ENCODE measurements around the gene DMRTA2. TPM values are rescaled to one million over a fixed set of nuclear protein-coding genes. Genes with fewer than 3 reads are reported as not detected.

Gene DMRTA2
- total RNA-seq, 2 donors from 2014 or later: 1.2 to 2.4 TPM

DNA sequence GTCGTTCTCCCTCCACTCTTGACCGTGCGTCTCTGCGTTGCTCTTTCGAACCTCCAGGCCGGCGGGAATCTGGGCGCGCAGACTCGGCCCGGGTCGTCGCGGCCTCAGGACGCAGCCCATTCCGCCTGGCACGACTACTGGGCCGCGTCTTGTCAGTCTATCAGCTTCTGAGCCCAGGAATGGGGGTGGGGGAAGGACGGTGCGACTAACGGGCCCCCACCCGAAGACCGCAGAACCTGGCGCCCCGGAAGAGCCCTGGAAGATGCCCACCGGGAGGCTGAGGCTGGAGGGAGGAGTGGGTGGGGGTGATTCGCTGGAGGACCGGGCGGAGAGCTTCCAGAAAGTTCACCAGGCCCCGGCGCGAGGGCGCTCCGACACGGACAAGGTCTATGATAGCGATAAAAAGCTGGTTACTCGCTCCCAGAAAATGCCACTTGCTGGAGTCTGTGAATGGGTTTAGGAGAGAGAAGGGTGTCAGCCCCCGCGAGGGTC is 1.7 kb upstream of the DMRTA2 start:
- Histone ChIP-seq H3K9me3 (ENCODE audit: control insufficient read depth, low read length) (no peaks in the 10 kb centered on the region), H3K9ac (ENCODE audit: extremely low read depth, low read length, poor library complexity, severe bottlenecking) (no peak overlapping the region), H3K4me3 (ENCODE audit: low read length) (no peak overlapping the region), H3K4me1 (ENCODE audit: control insufficient read depth, insufficient read depth, low read length) (peaks cover 7% of the 10 kb centered on the region), H3K27ac (ENCODE audit: low read depth, low read length) (no peak overlapping the region), H3K27me3 (ENCODE audit: control insufficient read depth, insufficient read depth, low read length, poor library complexity, severe bottlenecking) (peaks cover 100% of the 10 kb centered on the region), H3K36me3 (ENCODE audit: control insufficient read depth, insufficient read depth, low read length) (no peaks in the 10 kb centered on the region)
- TF ChIP-seq, protein P1, sequence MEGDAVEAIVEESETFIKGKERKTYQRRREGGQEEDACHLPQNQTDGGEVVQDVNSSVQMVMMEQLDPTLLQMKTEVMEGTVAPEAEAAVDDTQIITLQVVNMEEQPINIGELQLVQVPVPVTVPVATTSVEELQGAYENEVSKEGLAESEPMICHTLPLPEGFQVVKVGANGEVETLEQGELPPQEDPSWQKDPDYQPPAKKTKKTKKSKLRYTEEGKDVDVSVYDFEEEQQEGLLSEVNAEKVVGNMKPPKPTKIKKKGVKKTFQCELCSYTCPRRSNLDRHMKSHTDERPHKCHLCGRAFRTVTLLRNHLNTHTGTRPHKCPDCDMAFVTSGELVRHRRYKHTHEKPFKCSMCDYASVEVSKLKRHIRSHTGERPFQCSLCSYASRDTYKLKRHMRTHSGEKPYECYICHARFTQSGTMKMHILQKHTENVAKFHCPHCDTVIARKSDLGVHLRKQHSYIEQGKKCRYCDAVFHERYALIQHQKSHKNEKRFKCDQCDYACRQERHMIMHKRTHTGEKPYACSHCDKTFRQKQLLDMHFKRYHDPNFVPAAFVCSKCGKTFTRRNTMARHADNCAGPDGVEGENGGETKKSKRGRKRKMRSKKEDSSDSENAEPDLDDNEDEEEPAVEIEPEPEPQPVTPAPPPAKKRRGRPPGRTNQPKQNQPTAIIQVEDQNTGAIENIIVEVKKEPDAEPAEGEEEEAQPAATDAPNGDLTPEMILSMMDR (conservative IDR thresholded peaks at IDR 0.05): no peak
- WGBS, 2 experiments (ENCODE audit: insufficient coverage in 1 of 2, insufficient read length in 1 of 2): 2% methylated on average over 19 to 40 of the region's 40 CpGs
- Mint-ChIP-seq H3K4me3 (peak overlapping the region; percentile 66), H3K36me3 (ENCODE audit: low read depth) (no peaks in the 10 kb centered on the region), H3K27me3 (ENCODE audit: insufficient read depth) (peaks cover 99% of the 10 kb centered on the region), H3K27ac (no peak overlapping the region), H3K4me1 (peaks cover 44% of the 10 kb centered on the region), H3K9me3 (peaks cover 2% of the 10 kb centered on the region)
- peak; percentile 75 for DNase-seq

DNA sequence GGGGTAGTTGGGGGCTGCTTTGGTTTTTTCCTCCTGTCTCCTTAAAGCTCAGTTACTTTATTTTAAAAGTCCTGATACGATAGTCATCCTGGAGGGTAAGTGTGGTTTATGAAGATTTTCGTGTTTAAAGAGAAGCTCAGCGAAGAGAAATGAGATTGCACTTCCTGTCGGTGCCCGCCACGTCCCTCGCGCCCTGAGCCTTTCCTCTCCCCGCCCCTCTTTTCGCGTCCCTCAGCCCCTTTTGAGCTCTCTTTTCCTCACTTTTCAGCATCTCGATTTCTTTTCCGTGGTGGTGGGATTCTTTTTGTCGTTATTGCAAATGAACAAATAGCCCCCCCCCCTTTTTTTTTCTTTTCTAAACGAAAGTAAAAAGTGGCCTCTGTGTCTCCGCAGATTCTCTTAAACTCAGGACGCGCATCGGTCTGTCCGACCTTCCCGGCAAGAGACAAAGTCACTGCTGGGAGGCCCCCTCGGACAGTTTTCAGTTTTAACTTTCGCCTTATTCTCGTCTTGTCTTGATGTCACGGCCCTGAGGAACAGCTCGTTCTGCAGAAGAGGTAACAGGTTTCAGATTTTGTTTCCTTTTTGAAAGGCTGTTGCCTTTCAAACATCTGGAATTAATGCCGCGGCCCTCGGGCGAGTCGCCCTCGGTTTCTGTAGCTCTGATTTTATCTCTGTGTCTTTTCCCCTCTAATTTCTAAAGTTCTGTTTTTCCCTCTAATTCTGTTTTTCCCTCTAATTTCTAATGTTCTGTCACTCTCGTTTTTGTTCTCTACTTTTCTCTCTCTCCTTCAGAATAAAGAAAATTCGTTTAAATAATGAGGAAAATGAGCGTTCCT is 1.0 kb upstream of the DMRTA2 start:
- TF ChIP-seq, protein P1 (conservative IDR thresholded peaks at IDR 0.05): no peak
- peak overlapping the region; percentile 66 for H3K4me3 Mint-ChIP-seq
- Histone ChIP-seq H3K36me3 (ENCODE audit: control insufficient read depth, insufficient read depth, low read length) (no peaks in the 10 kb centered on the region), H3K27ac (ENCODE audit: low read depth, low read length) (no peak overlapping the region), H3K27me3 (ENCODE audit: control insufficient read depth, insufficient read depth, low read length, poor library complexity, severe bottlenecking) (peaks cover 100% of the 10 kb centered on the region), H3K9ac (ENCODE audit: extremely low read depth, low read length, poor library complexity, severe bottlenecking) (no peak overlapping the region), H3K4me3 (ENCODE audit: low read length) (peak overlapping the region; percentile 61), H3K4me1 (ENCODE audit: control insufficient read depth, insufficient read depth, low read length) (peaks cover 7% of the 10 kb centered on the region), H3K9me3 (ENCODE audit: control insufficient read depth, low read length) (no peaks in the 10 kb centered on the region)
- H3K4me1 Mint-ChIP-seq: peaks cover 44% of the 10 kb centered on the region
- 3% methylated on average over 26 to 34 of the region's 35 CpGs for WGBS, 2 experiments (ENCODE audit: insufficient coverage in 1 of 2, insufficient read length in 1 of 2)
- no peaks in the 10 kb centered on the region for H3K36me3 Mint-ChIP-seq (ENCODE audit: low read depth)
- H3K27me3 Mint-ChIP-seq (ENCODE audit: insufficient read depth): peaks cover 99% of the 10 kb centered on the region
- H3K9me3 Mint-ChIP-seq: peaks cover 2% of the 10 kb centered on the region
- H3K27ac Mint-ChIP-seq: no peak overlapping the region
- no peak for DNase-seq

DNA sequence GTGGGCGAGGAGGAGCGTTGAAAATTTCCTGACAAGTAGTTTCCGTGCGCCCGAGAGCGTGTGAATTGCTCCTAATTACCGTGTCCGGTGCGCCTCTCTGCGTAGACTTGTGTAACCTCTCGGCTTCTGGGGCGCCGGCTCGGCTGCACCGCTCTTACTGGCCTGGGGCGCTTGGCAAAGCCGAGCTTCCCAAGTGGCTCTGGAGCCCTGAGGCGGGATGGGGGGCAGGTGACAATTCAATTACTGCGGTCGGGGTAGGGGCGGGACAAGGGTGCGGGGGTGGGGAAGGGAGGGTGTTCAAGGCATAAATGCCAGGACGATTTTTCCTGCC is 392 bp upstream of the DMRTA2 start:
- Mint-ChIP-seq H3K4me3 (peak overlapping the region; percentile 66), H3K9me3 (peaks cover 2% of the 10 kb centered on the region), H3K27ac (no peak overlapping the region), H3K36me3 (ENCODE audit: low read depth) (no peaks in the 10 kb centered on the region), H3K4me1 (peaks cover 44% of the 10 kb centered on the region), H3K27me3 (ENCODE audit: insufficient read depth) (peaks cover 95% of the 10 kb centered on the region)
- peaks cover 7% of the 10 kb centered on the region for H3K4me1 ChIP-seq (ENCODE audit: control insufficient read depth, insufficient read depth, low read length)
- no peak for DNase-seq
- H3K4me3 ChIP-seq (ENCODE audit: low read length): peak overlapping the region; percentile 61
- 0 to 1% methylated on average over 14 to 23 of the region's 23 CpGs for WGBS, 2 experiments (ENCODE audit: insufficient coverage in 1 of 2, insufficient read length in 1 of 2)
- TF ChIP-seq, protein P1 (conservative IDR thresholded peaks at IDR 0.05): no peak
- H3K9ac ChIP-seq (ENCODE audit: extremely low read depth, low read length, poor library complexity, severe bottlenecking): no peak overlapping the region
- H3K27me3 ChIP-seq (ENCODE audit: control insufficient read depth, insufficient read depth, low read length, poor library complexity, severe bottlenecking): peaks cover 100% of the 10 kb centered on the region
- H3K27ac ChIP-seq (ENCODE audit: low read depth, low read length): no peak overlapping the region
- H3K9me3 ChIP-seq (ENCODE audit: control insufficient read depth, low read length): no peaks in the 10 kb centered on the region
- H3K36me3 ChIP-seq (ENCODE audit: control insufficient read depth, insufficient read depth, low read length): no peaks in the 10 kb centered on the region

All from endodermal cell (in vitro differentiated cells).